MM.1S (cell line): ENCODE data around the gene ACAP2.

Experiments used
- EZH2 ChIP-seq: fragments of 300-600 bp; sonication (generic); optimal IDR thresholded peaks from 2 replicates; pipeline ENCODE3; 2017; ENCODE audit warnings: low read depth, mild to moderate bottlenecking, antibody characterized with exemption, low read length, mixed read lengths
- TF ChIP-seq, protein P1 (sequence below): fragments of 300-600 bp; sonication (generic); IDR thresholded peaks from 2 replicates; pipeline ENCODE4 v1.5.1; 2016; ENCODE audit warnings: antibody characterized with exemption, low read length, mixed read lengths

GRCh38 chr3:195425849-195426248, 17.0 kb downstream of the ACAP2 start:
- TF ChIP-seq, protein P1, sequence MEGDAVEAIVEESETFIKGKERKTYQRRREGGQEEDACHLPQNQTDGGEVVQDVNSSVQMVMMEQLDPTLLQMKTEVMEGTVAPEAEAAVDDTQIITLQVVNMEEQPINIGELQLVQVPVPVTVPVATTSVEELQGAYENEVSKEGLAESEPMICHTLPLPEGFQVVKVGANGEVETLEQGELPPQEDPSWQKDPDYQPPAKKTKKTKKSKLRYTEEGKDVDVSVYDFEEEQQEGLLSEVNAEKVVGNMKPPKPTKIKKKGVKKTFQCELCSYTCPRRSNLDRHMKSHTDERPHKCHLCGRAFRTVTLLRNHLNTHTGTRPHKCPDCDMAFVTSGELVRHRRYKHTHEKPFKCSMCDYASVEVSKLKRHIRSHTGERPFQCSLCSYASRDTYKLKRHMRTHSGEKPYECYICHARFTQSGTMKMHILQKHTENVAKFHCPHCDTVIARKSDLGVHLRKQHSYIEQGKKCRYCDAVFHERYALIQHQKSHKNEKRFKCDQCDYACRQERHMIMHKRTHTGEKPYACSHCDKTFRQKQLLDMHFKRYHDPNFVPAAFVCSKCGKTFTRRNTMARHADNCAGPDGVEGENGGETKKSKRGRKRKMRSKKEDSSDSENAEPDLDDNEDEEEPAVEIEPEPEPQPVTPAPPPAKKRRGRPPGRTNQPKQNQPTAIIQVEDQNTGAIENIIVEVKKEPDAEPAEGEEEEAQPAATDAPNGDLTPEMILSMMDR = no peak
- TF ChIP-seq EZH2 = no peak
